ENCODE data around the gene CYYR1.

CYYR1 gene

DNA sequence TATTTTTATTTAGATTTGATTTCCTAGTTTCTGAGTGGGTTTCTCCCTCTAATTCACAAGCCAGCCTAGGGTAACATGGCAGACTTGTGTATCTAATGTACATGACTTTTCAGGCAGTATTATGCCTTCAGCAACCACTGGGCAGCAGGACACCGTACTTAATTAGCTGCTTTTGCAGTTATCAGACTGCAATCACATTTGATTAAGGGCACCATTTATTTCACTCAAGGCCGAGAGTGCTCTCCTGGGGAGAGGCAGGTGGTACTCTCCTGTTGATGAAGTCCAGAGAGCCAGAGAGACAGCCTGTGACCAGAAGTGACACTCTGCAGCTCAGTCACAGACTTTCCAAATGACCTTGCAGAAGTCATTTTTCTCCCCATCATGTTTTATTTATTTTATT is 18.7 kb downstream of the CYYR1 start:
- in situ Hi-C loops (cut with MboI; ENCODE audit: low sequenced_read_pairs), result no loop called here

GRCh38 chr21:26553898-26554297 is 19.2 kb downstream of the CYYR1 start:
- in situ Hi-C loops (cut with MboI; ENCODE audit: low sequenced_read_pairs), result no loop called here

GRCh38 chr21:26550326-26550725 is 22.8 kb downstream of the CYYR1 start:
- in situ Hi-C loops (cut with MboI; ENCODE audit: low sequenced_read_pairs), result no loop called here

DNA sequence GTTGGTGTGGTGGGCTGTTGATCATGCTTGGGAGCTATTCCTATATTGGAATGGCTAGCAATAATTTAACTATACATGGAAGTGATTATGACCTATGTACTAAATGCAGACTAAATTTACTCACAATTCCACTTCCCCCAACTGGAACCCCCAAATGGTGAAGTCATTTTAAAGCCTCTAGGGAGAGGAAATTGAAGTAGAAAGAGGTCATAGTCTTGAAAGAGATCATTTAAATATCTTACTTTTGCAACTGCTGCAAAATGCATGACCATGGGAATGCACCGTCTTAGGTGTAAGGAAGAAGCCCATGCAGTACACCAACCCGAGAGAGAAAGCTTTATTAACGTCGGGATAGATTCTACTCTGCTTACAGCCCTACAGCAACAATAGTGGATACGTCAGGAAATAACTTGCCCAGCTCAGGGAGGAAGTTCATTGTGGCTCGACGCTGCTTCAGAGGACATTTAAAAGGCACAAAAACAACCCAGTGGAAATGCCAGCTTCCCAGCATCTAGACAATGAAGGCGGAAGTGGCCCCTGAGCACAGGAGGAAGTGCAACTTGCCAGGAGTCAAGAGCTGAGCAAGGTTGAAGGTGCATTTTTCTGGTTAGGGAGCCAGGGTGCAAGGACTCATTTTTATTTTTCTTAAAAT is 26.5 kb downstream of the CYYR1 start:
- in situ Hi-C loops (cut with MboI; ENCODE audit: low sequenced_read_pairs), result no loop called here

DNA sequence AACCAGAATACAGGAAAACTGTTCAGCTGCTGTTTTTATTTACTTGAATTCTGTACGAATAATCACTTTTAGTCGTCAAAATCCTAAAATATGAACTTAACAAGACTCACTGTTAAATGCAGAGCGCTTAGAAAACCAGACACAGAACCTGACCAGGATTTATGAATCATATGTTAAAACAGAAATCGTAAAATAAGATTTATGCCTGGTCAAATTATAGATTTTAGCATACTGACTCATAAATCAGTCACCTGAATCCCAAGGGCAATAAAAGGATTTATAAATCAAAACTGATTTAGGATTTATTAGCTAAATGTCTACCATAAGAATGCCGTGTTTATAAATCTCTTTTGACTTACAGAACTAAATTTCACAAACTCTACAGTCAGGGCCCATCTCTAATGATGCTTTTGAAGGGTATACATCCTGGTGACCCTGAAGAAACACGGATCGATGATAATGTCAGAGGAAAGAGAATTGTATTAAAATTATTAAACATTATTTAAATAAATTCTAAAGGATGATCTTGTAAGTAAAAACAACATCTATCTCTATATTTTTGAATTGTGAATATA is 28.8 kb downstream of the CYYR1 start:
- in situ Hi-C loops (cut with MboI; ENCODE audit: low sequenced_read_pairs), result no loop called here

GRCh38 chr21:26540651-26541050 is 32.4 kb downstream of the CYYR1 start:
- in situ Hi-C loops (cut with MboI; ENCODE audit: low sequenced_read_pairs), result no loop called here

DNA sequence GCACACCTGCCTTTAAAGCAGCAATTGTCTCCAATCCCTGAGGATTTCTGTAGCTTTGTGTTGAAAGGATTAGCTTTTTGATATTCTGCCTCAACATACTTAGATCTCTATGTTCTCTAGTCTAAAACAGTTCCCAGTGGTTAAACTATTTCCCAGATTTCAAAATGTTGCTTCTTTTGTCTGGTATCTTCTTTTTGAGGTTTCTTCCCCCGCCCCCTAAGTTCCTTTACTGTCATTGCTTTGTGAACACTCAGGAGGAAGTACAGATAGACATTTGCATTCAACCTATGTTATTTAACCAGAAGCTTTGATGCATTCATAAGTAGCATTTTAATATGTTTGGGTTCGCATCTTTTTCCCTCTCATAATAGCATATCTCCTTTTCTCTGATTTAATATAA is 33.5 kb downstream of the CYYR1 start:
- in situ Hi-C loops (cut with MboI; ENCODE audit: low sequenced_read_pairs), result no loop called here

DNA sequence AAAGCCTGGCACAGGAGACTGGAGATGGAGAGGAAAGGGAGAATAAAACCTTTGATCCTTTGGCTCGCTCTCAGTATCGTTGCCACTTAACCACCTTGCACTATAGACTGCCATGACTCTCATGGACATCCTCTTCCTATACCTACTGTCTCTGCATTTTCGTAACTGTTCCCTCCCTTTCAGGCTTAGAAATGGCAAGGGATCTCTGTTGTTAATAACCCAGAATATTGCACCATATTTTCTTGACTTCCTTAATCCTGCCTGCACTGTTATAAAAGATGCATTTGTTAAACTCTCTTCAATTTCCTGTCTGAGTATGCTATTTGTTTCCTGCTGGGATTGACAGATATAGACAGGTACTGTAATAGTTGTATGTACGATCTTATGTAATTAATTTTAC is 38.6 kb downstream of the CYYR1 start:
- in situ Hi-C loops (cut with MboI; ENCODE audit: low sequenced_read_pairs), result no loop called here

- in situ Hi-C loops (cut with MboI; ENCODE audit: low sequenced_read_pairs), result no loop called here
Observed at GRCh38 chr21:26532208-26532607, 40.9 kb downstream of the CYYR1 start.

- in situ Hi-C loops (cut with MboI; ENCODE audit: low sequenced_read_pairs), result no loop called here
Observed at GRCh38 chr21:26529526-26529925, 43.6 kb downstream of the CYYR1 start.

GRCh38 chr21:26528882-26529281 is 44.2 kb downstream of the CYYR1 start:
- in situ Hi-C loops (cut with MboI; ENCODE audit: low sequenced_read_pairs), result no loop called here

DNA sequence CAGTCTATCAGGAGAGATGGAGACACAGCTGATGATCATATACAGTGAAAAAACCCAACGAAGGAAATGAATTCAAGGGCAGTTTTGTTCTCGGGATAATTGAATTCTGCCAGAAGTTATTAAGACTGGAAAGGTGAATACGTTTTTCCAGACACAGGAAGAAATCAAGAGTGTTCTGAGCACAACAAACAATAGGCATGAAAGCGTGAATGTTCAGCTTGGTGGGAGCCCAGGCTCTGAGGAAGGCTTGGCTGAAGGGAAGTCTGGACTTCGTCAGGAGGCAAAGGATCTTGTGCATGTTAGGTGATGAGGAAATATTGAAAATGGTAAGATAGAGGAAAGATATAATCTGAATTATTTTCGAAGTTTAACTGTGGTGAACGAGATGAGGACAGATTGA is 50.4 kb downstream of the CYYR1 start:
- in situ Hi-C loops (cut with MboI; ENCODE audit: low sequenced_read_pairs), result no loop called here

DNA sequence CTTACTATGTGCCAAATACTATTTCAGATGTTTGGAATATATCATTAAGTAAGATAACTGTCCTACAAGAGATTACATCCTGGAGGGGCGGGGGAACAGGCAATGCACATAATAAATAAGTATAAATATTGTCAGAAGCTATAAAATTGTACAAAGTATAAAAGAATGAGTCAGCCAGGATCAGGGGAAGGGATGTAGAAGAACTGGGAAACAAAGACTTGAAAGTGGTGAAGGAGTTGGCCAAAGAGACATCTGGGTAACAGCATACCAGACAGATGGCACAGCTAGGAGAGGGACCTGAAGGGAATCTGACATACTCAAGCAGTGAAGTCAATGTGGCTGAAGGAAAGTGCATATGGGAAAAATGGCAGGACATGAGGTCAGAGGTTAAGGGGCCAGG is 53.9 kb downstream of the CYYR1 start:
- in situ Hi-C loops (cut with MboI; ENCODE audit: low sequenced_read_pairs), result no loop called here

- in situ Hi-C loops (cut with MboI; ENCODE audit: low sequenced_read_pairs), result no loop called here
Observed at GRCh38 chr21:26515257-26515656, 57.8 kb downstream of the CYYR1 start.

DNA sequence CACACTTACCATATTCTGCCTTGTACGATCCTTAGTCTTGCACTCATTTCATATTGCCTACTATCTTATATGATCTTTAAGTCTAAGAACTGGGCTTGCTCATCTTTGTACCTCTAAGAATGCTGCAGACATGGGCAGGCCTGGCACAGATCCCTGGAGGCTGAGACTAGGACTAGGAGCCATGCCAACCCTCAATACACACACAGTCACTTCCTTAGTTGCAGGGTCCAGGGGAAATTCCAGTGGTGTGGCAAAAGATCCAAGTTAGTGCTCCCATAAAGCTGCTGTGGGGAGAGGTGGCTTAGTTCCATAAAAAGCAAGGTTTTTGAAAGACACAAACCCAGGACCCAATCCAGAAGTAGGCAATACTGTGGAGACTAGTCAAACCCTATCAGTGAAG is 59.9 kb downstream of the CYYR1 start:
- in situ Hi-C loops (cut with MboI; ENCODE audit: low sequenced_read_pairs), result no loop called here

- in situ Hi-C loops (cut with MboI; ENCODE audit: low sequenced_read_pairs), result no loop called here
Observed at GRCh38 chr21:26512664-26513063, 60.4 kb downstream of the CYYR1 start.

DNA sequence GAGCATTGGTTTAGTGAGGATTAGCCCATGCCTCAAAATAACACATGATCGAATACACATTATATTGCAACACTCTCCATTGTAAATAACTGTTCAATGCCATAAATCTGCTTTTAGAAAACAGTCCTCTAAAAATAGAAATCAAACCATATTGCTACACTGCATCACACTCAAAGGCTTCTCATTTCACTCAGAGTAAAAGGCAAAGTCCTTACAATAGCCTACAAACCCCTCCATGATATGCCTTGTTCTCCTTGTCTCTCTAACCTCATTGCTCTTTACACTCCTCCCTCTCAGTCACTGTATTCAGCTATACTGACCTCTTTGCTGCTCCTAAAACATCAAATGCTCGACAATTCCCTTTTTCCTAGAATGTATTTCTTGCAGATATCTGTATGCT is 64.2 kb downstream of the CYYR1 start:
- in situ Hi-C loops (cut with MboI; ENCODE audit: low sequenced_read_pairs), result no loop called here

DNA sequence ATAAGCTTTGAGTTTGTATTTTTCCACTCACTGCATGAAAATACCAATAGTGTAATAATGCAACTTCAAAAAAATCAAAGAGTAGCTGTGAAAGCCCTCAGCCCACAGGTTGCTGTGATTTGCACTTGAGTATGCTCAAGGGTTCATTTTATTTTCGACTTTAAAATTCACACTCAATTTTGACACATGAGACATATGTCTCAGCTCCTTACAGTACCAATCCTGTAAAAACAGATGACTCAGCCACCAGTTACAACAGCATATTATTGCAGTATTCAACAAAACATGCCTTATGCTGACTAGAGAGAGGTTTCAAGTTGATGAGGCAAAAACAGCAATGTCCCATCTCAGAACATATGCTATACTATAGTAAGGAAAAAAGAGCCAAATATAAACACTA is 66.1 kb downstream of the CYYR1 start:
- in situ Hi-C loops (cut with MboI; ENCODE audit: low sequenced_read_pairs), result no loop called here

DNA sequence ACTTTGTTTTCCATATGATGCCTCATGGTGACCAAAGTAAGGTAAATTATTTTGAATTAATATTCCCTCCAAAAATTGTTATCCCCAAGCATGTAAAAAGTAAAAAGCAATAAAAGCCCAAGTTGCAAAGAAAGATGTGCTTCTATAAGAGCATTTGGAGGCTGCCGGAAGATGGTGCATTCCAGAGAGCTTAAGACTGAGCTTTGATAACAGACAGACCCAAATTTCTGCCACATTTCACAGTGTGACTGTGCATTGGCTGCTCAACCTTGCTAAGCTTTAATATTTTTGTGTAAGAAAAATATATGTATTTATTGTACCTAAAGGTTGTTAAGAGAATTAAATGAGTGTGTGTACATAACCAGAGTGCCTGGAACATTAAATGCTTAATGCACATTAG is 67.9 kb downstream of the CYYR1 start:
- in situ Hi-C loops (cut with MboI; ENCODE audit: low sequenced_read_pairs), result no loop called here

GRCh38 chr21:26503414-26503813 is 69.7 kb downstream of the CYYR1 start:
- in situ Hi-C loops (cut with MboI; ENCODE audit: low sequenced_read_pairs), result no loop called here

GRCh38 chr21:26501495-26502021 is 71.5 kb downstream of the CYYR1 start:
- in situ Hi-C loops (cut with MboI; ENCODE audit: low sequenced_read_pairs), result no loop called here

- in situ Hi-C loops (cut with MboI; ENCODE audit: low sequenced_read_pairs), result no loop called here
Observed at GRCh38 chr21:26499495-26499894, 73.6 kb downstream of the CYYR1 start.

All from hTERT RPE-1 (cell line).